ENCODE measurements around the gene APC2.

Gene APC2

GRCh38 chr19:1447504-1447903 lies 2.4 kb upstream of the APC2 start:
- DNase-seq, result no peak

DNA sequence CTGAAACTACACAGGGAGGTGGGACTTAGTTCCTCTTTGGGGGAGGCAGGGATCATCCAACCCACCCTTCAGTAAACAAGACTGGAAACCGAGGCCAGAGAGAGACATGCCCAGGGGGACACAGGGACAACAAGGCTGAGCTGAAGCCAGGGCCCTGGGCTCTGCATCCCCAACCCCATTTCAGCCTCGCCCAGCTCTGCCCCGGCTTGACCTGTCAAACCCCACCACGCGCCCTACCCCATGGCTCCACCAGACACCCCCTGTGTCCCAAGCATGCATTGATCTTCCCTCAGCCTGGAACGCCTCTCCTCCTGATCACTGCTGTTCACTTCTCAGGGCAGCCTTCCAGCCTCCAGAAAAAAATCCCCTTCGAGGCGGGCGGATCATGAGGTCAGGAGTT lies 2.0 kb upstream of the APC2 start:
- no peak for DNase-seq

DNA sequence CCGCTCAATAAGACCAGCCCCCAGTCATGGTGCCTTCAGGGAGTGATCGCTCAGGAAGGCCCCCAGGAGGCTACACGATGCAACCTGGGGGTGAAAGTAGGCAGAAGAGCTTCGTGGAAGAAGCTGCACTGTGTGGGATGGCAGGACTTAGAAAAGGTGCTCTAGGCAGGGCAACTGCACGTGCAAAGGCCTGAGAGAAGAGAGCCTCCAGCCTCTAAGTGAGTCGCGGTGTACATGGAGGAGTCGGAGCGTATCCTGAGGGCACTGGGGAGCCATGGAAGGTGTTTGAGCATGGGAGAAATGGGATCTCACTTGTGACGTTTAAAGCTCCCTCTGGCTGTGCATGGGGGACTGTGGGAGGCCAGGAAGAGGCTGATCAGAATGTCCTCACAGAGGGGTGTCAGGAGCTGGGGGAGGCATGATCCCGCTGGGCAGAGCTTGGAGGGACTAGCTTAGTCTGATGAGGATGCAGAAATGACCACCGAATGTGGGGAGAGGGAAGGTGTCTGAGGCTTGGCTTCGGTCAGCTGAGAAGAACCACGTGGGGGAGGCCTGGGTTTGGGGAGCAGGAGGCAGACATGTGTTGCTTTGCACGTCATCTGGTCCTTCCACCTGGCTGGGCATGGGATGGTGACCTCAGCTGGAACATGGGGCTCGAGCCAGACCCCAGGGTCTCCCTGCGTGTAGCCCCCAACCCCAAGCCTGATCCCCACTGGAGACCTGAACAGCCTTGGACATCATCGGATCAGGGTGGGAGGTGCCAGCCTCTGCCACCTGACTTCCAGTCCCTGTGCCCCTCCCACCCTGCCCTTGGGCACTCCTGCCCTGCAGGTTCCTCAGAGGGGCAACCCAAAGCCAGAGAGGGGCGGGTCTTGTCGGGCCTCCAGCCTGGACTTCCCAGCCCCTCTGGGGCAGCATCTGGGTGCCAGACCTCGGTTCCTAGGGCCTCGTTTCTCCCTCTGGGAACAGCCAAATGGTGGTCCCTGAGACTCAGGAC lies 1.1 kb downstream of the APC2 start:
- no peak for DNase-seq

DNA sequence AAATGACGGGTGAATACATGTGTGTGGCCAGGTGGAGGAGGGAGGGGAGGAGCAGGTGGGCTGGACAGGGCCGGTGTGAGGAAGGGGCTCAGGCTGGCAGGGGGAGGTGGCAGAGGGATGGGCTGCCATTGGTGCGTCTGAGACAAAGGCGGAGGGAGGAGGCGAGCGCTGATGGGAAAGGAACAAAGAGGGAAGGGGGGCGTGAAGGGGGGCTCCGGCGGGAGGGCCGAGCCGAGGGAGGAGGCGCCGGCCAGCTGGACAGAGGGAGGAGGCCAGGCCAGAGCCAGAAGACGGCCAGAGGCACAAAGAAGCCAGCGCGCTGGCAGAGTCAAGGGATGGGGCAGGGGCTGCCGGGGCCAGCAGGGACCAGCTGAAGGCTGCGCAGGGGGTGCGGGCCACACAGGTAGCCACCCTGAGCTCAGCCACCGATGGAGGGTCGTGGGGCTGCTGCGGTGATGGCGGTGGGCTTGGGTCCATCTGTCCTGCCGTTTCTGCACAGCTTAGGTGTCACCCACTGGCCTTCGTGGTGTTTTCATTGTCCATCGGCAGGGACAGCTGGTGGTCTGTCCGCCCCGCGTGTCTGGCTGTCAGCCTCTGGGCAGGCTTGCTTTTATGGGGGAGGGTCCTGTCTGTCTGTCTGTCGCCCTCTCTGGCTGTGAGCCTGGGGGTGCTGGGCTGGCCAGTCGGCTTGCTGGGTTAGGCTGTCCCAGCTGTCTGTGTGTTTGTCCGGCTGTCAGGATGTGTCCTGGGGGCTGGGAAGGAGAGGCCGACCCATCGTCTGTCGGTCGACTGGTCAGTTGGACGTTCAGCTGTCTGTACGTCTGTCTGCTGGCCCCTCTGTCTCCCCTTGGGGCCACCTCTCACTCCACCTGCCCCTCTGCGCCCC lies 2.2 kb downstream of the APC2 start:
- DNase-seq, result no peak

DNA sequence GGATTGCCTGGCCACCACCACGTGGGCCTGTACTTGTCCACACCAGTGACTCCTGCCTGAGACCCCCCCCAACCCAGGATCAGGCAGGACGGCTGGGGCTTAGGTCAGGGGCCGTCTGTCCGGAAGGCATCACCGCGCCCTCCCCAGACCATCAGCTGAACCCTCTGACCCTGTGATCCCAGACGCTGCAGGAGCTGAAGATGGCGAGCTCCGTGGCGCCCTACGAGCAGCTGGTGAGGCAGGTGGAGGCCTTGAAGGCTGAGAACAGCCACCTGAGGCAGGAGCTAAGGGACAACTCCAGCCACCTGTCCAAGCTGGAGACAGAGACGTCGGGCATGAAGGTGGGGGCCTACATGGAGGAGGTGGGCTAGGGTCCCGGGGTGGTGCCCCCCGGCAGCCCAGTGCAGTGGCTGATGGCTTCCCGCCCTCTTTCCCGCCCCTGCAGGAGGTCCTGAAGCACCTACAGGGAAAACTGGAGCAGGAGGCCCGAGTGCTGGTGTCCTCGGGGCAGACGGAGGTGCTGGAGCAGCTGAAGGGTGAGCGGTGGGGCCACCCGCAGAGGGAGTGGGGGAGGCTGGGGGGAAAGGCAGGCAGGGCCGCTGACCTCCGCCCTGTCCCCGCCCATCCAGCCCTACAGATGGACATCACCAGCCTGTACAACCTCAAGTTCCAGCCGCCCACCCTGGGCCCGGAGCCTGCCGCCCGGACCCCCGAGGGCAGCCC lies 3.0 kb downstream of the APC2 start:
- DNase-seq, result no peak

GRCh38 chr19:1453525-1454364 lies 3.8 kb downstream of the APC2 start:
- DNase-seq, result no peak

DNA sequence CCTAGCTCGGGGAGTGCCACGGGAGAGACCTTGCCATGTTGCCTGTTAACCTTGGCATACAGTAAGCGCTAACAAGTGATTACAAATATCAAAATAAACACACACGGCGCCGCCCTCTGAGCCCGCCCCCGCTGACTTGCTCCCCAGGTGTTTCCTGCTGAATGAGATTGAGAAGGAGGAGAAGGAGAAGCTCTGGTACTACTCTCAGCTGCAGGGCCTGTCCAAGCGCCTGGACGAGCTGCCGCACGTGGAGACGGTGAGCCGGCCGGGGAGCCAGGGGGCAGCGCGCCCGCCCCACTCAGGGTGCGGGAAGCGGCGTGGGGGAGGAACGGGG lies 5.0 kb downstream of the APC2 start:
- DNase-seq, result no peak

- no peak for DNase-seq
Observed at GRCh38 chr19:1455336-1456120, 5.6 kb downstream of the APC2 start.

DNA sequence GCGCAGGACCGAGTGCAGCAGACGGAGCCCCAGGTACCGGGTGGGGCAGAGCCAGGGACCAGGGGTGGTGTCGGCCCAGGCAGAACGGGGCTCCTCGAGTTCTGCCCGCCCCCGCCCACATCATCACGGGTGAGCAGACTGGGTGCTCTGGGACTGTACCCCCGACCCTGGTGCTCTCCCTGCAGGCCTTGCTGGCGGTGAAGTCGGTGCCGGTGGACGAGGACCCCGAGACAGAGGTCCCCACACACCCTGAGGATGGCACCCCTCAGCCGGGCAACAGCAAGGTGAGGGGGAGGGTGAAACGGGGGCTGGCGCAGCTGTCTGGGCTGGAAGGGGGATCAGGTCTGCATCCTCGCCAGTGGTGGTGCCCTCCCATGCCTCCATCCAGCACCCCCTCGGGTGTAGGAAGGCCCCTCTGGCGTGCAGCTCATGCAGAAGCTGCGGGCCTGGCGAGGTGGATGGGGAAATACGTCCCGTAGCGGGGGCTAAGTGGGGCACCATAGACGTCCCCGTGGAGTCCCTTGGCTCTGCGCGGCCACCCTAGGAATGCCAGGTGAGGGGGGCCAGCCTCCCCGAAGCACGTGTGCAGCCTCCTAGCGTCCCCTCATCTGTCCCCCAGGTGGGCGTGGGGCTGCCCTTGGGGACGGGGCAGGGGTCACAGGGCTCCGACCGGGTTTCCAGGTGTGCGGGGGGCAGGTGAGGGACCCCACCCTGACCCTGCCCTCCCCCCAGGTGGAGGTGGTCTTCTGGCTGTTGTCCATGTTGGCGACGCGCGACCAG lies 6.4 kb downstream of the APC2 start:
- no peak for DNase-seq

DNA sequence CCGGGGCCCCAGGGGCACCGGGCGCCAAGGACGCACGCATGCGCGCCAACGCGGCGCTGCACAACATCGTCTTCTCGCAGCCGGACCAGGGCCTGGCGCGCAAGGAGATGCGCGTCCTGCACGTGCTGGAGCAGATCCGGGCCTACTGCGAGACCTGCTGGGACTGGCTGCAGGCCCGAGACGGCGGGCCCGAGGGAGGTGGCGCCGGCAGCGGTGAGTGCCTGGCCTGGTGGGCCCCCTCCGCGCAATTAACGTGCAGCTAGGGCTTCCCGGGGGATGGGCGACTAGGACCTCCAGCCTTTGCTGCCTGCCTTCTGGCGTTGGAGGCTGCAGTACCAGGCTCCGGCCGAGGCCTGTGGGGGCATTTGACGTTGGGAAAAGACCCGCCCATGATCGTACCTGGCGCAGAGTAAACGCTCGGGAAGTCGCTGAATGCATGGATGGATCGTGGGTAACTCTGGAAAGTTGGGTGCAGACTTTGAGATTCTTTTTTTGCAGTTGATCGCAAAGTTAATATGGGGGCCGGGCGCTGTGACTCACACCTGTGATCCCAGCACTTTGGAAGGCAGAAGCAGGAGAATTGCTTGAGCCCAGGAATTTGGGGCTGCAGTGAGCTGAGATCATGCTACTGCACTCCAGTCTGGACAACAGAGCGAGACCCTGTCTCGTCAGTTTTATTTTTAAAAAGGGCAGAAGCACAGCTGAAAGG lies 7.3 kb downstream of the APC2 start:
- no peak for DNase-seq

GRCh38 chr19:1457892-1458291 lies 8.0 kb downstream of the APC2 start:
- no peak for DNase-seq

- DNase-seq, result no peak
Observed at GRCh38 chr19:1459479-1459878, 9.6 kb downstream of the APC2 start.

GRCh38 chr19:1460033-1460995 lies 10.4 kb downstream of the APC2 start:
- no peak for DNase-seq

DNA sequence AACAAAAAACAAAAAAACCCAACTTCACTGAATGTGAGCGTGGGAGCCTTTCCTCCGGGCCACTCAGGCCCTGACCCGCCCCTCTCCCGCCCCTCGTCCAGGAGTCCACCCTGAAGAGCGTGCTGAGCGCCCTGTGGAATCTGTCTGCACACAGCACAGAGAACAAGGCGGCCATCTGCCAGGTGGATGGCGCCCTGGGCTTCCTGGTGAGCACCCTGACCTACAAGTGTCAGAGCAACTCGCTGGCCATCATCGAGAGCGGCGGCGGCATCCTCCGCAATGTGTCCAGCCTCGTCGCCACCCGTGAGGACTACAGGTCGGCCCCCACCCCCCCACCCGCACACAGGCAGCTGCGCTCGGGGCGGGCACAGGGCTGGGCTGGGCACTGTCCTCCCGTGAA lies 11.9 kb downstream of the APC2 start:
- no peak for DNase-seq

DNA sequence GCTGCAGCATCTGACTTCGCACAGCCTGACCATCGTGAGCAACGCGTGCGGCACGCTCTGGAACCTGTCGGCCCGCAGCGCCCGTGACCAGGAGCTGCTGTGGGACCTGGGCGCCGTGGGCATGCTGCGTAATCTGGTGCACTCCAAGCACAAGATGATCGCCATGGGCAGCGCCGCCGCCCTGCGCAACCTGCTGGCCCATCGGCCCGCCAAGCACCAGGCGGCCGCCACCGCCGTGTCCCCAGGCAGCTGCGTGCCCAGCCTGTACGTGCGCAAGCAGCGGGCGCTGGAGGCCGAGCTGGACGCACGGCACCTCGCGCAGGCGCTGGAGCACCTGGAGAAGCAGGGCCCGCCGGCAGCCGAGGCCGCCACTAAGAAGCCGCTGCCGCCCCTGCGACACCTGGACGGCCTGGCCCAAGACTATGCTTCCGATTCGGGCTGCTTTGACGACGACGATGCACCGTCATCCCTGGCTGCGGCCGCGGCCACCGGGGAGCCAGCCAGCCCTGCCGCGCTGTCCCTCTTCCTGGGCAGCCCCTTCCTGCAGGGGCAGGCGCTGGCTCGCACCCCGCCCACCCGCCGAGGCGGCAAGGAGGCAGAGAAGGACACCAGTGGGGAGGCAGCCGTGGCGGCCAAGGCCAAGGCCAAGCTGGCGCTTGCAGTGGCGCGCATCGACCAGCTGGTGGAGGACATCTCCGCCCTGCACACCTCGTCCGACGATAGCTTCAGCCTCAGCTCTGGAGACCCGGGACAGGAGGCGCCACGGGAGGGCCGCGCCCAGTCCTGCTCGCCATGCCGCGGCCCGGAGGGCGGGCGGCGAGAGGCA lies 15.5 kb downstream of the APC2 start:
- no peak for DNase-seq

DNA sequence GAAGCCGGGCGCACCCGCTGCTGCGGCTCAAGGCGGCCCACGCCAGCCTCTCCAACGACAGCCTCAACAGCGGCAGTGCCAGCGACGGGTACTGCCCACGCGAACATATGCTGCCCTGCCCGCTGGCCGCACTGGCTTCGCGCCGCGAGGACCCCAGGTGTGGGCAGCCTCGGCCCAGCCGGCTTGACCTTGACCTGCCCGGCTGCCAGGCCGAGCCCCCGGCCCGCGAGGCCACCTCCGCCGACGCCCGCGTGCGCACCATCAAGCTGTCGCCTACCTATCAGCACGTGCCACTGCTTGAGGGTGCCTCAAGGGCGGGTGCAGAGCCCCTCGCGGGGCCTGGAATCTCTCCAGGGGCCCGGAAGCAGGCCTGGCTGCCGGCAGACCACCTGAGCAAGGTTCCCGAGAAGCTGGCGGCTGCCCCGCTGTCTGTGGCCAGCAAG lies 16.1 kb downstream of the APC2 start:
- no peak for DNase-seq

DNA sequence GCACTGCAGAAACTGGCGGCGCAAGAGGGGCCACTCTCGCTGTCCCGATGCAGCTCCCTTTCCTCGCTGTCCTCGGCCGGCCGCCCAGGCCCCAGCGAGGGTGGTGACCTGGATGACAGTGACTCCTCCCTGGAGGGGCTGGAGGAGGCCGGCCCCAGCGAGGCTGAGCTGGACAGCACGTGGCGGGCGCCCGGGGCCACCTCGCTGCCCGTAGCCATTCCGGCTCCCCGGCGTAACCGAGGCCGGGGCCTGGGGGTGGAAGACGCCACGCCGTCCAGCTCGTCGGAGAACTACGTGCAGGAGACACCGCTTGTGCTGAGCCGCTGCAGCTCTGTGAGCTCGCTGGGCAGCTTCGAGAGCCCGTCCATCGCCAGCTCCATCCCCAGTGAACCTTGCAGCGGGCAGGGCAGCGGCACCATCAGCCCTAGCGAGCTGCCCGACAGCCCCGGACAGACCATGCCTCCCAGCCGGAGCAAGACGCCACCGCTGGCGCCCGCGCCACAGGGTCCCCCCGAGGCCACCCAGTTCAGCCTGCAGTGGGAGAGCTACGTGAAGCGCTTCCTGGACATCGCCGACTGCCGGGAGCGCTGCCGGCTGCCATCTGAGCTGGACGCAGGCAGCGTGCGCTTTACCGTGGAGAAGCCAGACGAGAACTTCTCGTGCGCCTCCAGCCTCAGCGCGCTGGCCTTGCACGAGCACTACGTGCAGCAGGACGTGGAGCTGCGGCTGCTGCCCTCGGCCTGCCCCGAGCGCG lies 16.7 kb downstream of the APC2 start:
- no peak for DNase-seq

Data from NCI-H1417 treated with DMSO at 0.1 percent for 48 hours (cell line).